Neural progenitor cell (in vitro differentiated cells): ENCODE measurements around the gene FGF23.

Experiments used
- CTCF ChIP-seq: fragments of 200-600 bp; sonication (generic); IDR thresholded peaks from 2 replicates; pipeline ENCODE4 v1.5.1; 2017; ENCODE audit warnings: antibody characterized with exemption, mild to moderate bottlenecking
- EZH2 ChIP-seq: fragments of 200-600 bp; sonication (generic); IDR thresholded peaks from 2 replicates; pipeline ENCODE4 v1.6.1; 2017; ENCODE audit warnings: antibody characterized with exemption, mild to moderate bottlenecking, moderate library complexity
- EZH2phosphoT487 ChIP-seq: fragments of 200-600 bp; sonication (generic); IDR thresholded peaks from 2 replicates; pipeline ENCODE4 v1.6.1; 2017; ENCODE audit warnings: antibody characterized with exemption

- TF ChIP-seq CTCF = no peak
- TF ChIP-seq EZH2 = no peak
- no peak for TF ChIP-seq EZH2phosphoT487
Observed at GRCh38 chr12:4380332-4380731, 820 bp upstream of the FGF23 start.
